ENCODE measurements around the gene KCNK2.

- TF ChIP-seq, protein P1, sequence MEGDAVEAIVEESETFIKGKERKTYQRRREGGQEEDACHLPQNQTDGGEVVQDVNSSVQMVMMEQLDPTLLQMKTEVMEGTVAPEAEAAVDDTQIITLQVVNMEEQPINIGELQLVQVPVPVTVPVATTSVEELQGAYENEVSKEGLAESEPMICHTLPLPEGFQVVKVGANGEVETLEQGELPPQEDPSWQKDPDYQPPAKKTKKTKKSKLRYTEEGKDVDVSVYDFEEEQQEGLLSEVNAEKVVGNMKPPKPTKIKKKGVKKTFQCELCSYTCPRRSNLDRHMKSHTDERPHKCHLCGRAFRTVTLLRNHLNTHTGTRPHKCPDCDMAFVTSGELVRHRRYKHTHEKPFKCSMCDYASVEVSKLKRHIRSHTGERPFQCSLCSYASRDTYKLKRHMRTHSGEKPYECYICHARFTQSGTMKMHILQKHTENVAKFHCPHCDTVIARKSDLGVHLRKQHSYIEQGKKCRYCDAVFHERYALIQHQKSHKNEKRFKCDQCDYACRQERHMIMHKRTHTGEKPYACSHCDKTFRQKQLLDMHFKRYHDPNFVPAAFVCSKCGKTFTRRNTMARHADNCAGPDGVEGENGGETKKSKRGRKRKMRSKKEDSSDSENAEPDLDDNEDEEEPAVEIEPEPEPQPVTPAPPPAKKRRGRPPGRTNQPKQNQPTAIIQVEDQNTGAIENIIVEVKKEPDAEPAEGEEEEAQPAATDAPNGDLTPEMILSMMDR (conservative IDR thresholded peaks at IDR 0.05 in 1 of 2, IDR thresholded peaks at IDR 0.05 in 1 of 2; ENCODE audit: extremely low read depth in 1 of 2, insufficient read depth in 1 of 2, low read depth in 1 of 2, low read length in 2 of 2): no peak
- peak; percentile 74 for TF ChIP-seq EZH2 (IDR thresholded peaks at IDR 0.05; ENCODE audit: borderline replicate concordance, low read length)
Measured at GRCh38 chr1:215081661-215082531, 641 bp upstream of the KCNK2 start.

Measured in mammary epithelial cell (primary cell).